GM12878 (cell line): ENCODE data around the gene STARD10. TPM values are rescaled to one million over a fixed set of nuclear protein-coding genes. Genes with fewer than 3 reads are reported as not detected.

Experiments
- ATAC-seq: fragments of 200-7000 bp; cut with Tn5 transposase; 3 replicates; pipeline ENCODE4 v1.9.1; 2020; ENCODE audit warnings: mild to moderate bottlenecking, moderate library complexity
- BruUV-seq: library from RNA; stranded (reverse); fragments of 400-500 nt; replicated peaks from 2 replicates; lab custom pipeline; 2021; lab: Mats Ljungman, UMichigan
- CTCF ChIA-PET: fragments of 300-600 bp; sonication (Branson Sonifier 250); formaldehyde crosslinking; extraction: SDS; loops from one replicate; lab custom pipeline; 2021; ENCODE audit warnings: inconsistent platforms; lab: Yijun Ruan, JAX
- POLR2A ChIA-PET: fragments of 350-600 bp; formaldehyde crosslinking; extraction: SDS; loops from one replicate; lab custom pipeline; 2021; ENCODE audit warnings: inconsistent platforms; lab: Charles Lee
- RAD21 ChIA-PET: fragments of 300-600 bp; sonication (Branson Sonifier 250); formaldehyde crosslinking; loops from one replicate; lab custom pipeline; 2023; ENCODE audit warnings: antibody characterized with exemption; ENCODE audit not compliant: unreplicated experiment; lab: Charles Lee
- SMC1A ChIA-PET: fragments of 300-600 bp; sonication (Branson Sonifier 250); formaldehyde crosslinking; loops from one replicate; lab custom pipeline; 2023; ENCODE audit not compliant: unreplicated experiment, uncharacterized antibody; lab: Charles Lee
- DNase-seq: peaks from one replicate; pipeline ENCODE4 v3.0.0-alpha.2; 2011; ENCODE audit warnings: low read depth, low spot score
- FAIRE-seq: peaks from 3 replicates; lab custom pipeline; 2011; peaks lifted over from hg19 to GRCh38; lab: Jason Lieb, UNC
- H2AFZ ChIP-seq: 2 replicates; pipeline ENCODE4 v1.6.0; 2011; ENCODE audit warnings: low read depth, low read length, control low read depth; ENCODE audit not compliant: control insufficient read depth
- H3K27ac ChIP-seq: 2 replicates; pipeline ENCODE4 v1.5.1; 2011; ENCODE audit warnings: control low read depth; ENCODE audit not compliant: control insufficient read depth, insufficient read depth
- H3K27me3 ChIP-seq, 2 experiments: replicated peaks in 1 of 2; 2 replicates each; pipeline versions ENCODE4 v1.6.0 to v1.6.1; 2011; ENCODE audit warnings: low read length in 1 of 2; ENCODE audit not compliant: control insufficient read depth in 2 of 2, insufficient read depth in 2 of 2
- H3K36me3 ChIP-seq, 2 experiments: 2 replicates each; pipeline ENCODE4 v1.5.1; 2011; ENCODE audit warnings: low read length in 1 of 2; ENCODE audit not compliant: control insufficient read depth in 2 of 2, insufficient read depth in 2 of 2
- H3K4me1 ChIP-seq: 2 replicates; pipeline ENCODE4 v1.6.1; 2011; ENCODE audit warnings: mild to moderate bottlenecking, low read length, moderate library complexity, mixed read lengths; ENCODE audit not compliant: control insufficient read depth, insufficient read depth
- H3K4me2 ChIP-seq: 2 replicates; pipeline ENCODE4 v1.6.0; 2011; ENCODE audit warnings: control low read depth; ENCODE audit not compliant: control insufficient read depth, insufficient read depth
- H3K4me3 ChIP-seq: fragments of 200-600 bp; sonication (generic); 2 replicates; pipeline ENCODE4 v1.5.1; 2016
- H3K79me2 ChIP-seq: 2 replicates; pipeline ENCODE4 v1.6.0; 2011; ENCODE audit warnings: low read length; ENCODE audit not compliant: control insufficient read depth, insufficient read depth
- H3K9ac ChIP-seq: 2 replicates; pipeline ENCODE4 v1.8.0; 2011; ENCODE audit warnings: low read length, control low read depth, mixed read lengths; ENCODE audit not compliant: control insufficient read depth, insufficient read depth
- H3K9me3 ChIP-seq: replicated peaks from 3 replicates; pipeline ENCODE4 v1.5.1; 2011; ENCODE audit warnings: mild to moderate bottlenecking, low read length; ENCODE audit not compliant: control insufficient read depth, insufficient read depth
- H4K20me1 ChIP-seq: 2 replicates; pipeline ENCODE4 v1.6.0; 2011; ENCODE audit not compliant: control insufficient read depth, insufficient read depth
- ATF7 ChIP-seq: fragments of 450-650 bp; IDR thresholded peaks from 2 replicates; pipeline ENCODE4 v1.6.1; 2016; ENCODE audit warnings: low read depth, mild to moderate bottlenecking
- CHD4 ChIP-seq: fragments of 200-600 bp; sonication (generic); IDR thresholded peaks from 2 replicates; pipeline ENCODE4 v1.6.1; 2016; ENCODE audit warnings: mild to moderate bottlenecking
- HCFC1 ChIP-seq: fragments of 150-350 bp; IDR thresholded peaks from 2 replicates; pipeline ENCODE4 v1.6.1; 2014; ENCODE audit warnings: low read length
- PAX5 ChIP-seq: IDR thresholded peaks from 2 replicates; pipeline ENCODE4 v1.6.1; 2011; ENCODE audit warnings: low read depth, low read length, borderline replicate concordance
- PKNOX1 ChIP-seq: fragments of 450-650 bp; IDR thresholded peaks from 2 replicates; pipeline ENCODE4 v1.6.1; 2016; ENCODE audit warnings: mild to moderate bottlenecking
- RAD21 ChIP-seq: IDR thresholded peaks from 2 replicates; pipeline ENCODE4 v1.6.1; 2011; ENCODE audit warnings: mild to moderate bottlenecking, low read depth, low read length, moderate library complexity; ENCODE audit not compliant: insufficient read depth
- RB1 ChIP-seq: fragments of 450-650 bp; formaldehyde crosslinking; IDR thresholded peaks from 2 replicates; pipeline ENCODE4 v1.6.1; 2017; ENCODE audit warnings: mild to moderate bottlenecking, borderline replicate concordance
- USF1 ChIP-seq: IDR thresholded peaks from 2 replicates; pipeline ENCODE4 v1.6.1; 2011; ENCODE audit warnings: borderline replicate concordance, low read depth, mild to moderate bottlenecking, moderate library complexity, mixed read lengths, low read length; ENCODE audit not compliant: insufficient read depth; ENCODE audit errors: extremely low read length
- WGBS: methylation state at CpG from one replicate; pipeline ENCODE4 v1.1.6; 2016; ENCODE audit warnings: low lambda C conversion rate; ENCODE audit not compliant: insufficient replicate concordance, insufficient coverage; ENCODE audit errors: missing lambda C conversion rate; 5-methylcytosine and 5-hydroxymethylcytosine counted together
- in situ Hi-C: fragments of 300-500 bp; cut with MboI; formaldehyde crosslinking; loops from 9 replicates; pipeline ENCODE4 v1.14.3; 2018; ENCODE audit warnings: mixed read lengths
- intact Hi-C: fragments of 100-400 bp; cut with micrococcal nuclease; formaldehyde crosslinking; loops from one replicate; pipeline ENCODE4 v1.14.2; 2022; ENCODE audit not compliant: unreplicated experiment
- polyA plus RNA-seq, 11 experiments: library from polyadenylated mRNA; depleted of rRNA in 4 of 11; unstranded in 6 of 11; stranded (reverse) in 5 of 11; fragments of >200 nt; fragmentation: Nextera tagmentation in 4 of 11; fragmentation: Illumina TruSeq in 1 of 11; extraction: Ambion mirVana in 4 of 11; extraction: Trizol in 1 of 11; gene quantifications; 1 replicate in 1 of 11; 2 replicates in 10 of 11; pipeline versions ENCODE4 v1.2.1 to v1.2.3, GENCODE V29; 2011 to 2016; ENCODE audit warnings: inconsistent platforms in 2 of 11, missing spikeins in 2 of 11, low read depth in 1 of 11
- total RNA-seq, 4 experiments: library from RNA; depleted of rRNA in 3 of 4; stranded (reverse); fragments of >200 nt in 3 of 4; fragmentation: Illumina TruSeq in 1 of 4; extraction: Trizol in 1 of 4; gene quantifications; 2 replicates each; pipeline versions ENCODE4 v1.2.1 to v1.2.3, GENCODE V29; 2013 to 2021

The STARD10 gene
- total and polyA plus RNA-seq, 10 of the 15 experiments (the other 5 are each of a cell fraction or from before 2014, with no cell fraction given), result 0.15 to 43.2 (median 23.1) TPM

GRCh38 chr11:72766152-72766902 lies 27.5 kb downstream of the STARD10 start (continued):
- no peak for TF ChIP-seq RB1
- no peak for TF ChIP-seq PAX5
- no peak for TF ChIP-seq USF1
- TF ChIP-seq CHD4, result no peak
- TF ChIP-seq HCFC1, result no peak
- no peak for TF ChIP-seq PKNOX1

GRCh38 chr11:72764503-72764902 lies 29.3 kb downstream of the STARD10 start:
- in situ Hi-C loops, result no loop called here
- POLR2A ChIA-PET, result no interaction called here
- no peak for TF ChIP-seq ATF7
- peak; percentile 20; the same call in 1 of the 2 replicates for TF ChIP-seq RAD21
- Histone ChIP-seq H3K9ac (no peak overlapping the region), H3K4me2 (no peak overlapping the region), H2AFZ (no peak overlapping the region), H4K20me1 (no peaks in the 10 kb centered on the region), H3K4me3 (no peak overlapping the region), H3K9me3 (no peaks in the 10 kb centered on the region), H3K36me3 (no peaks in the 10 kb centered on the region), H3K4me1 (peaks cover 25% of the 10 kb centered on the region), H3K79me2 (no peaks in the 10 kb centered on the region; the same call in 1 of the 2 replicates), H3K27ac (no peak overlapping the region), H3K27me3 (no peaks in the 10 kb centered on the region)
- no peak for DNase-seq
- 99% methylated on average over 13 of the region's 13 CpGs for WGBS
- ATAC-seq, result no peak
- intact Hi-C loops, result no loop called here
- SMC1A ChIA-PET, result no interaction called here
- BruUV-seq, result no TSS peak
- FAIRE-seq, result no peak
- CTCF ChIA-PET, result interaction anchor here (2.7 kb wide), 1 partner anchor 29 kb away, joined by 18 read pairs; the partner anchor contains the start of gene STARD10
- RAD21 ChIA-PET, result no interaction called here
